ENCODE measurements around the gene GALNT2. TPM values are rescaled to one million over a fixed set of nuclear protein-coding genes. Genes with fewer than 3 reads are reported as not detected.

The GALNT2 gene
- polyA plus RNA-seq, 3 donors = 19.6 to 25.6 (median 23.4) TPM

DNA sequence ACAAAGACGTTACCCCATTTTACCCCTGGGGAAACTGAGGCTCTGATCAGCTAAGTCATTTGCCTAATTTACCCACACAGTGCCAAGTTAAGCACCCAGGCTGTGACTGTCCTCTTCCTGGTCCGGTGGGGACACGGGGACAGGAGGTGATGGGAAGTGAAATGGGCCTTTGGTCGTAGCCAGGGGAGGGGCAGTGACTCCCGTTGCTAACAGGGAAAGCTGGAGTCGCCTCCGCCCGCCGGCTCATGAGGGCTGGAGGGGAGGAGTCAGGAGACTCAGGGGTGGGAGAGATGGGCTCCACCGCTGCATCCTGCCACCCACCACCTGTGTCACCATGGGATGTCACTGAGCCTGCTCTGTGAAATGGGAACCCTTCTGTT, 219.8 kb downstream of the GALNT2 start:
- intact Hi-C loops (cut with micrococcal nuclease) = no loop called here
- Histone ChIP-seq H2AFZ (ENCODE audit: insufficient read depth, low read depth, low read length, poor library complexity, severe bottlenecking) (no peak overlapping the region), H3K36me3 (replicated peaks in 1 of 2; ENCODE audit: control insufficient read depth in 1 of 2, insufficient read depth in 2 of 2, low read length in 2 of 2) (peaks cover 0 to 9% of the 10 kb centered on the region in 2 donors), H3K9ac (ENCODE audit: insufficient read depth, low read length, poor library complexity, severe bottlenecking) (no peak overlapping the region), H3K9me3 (replicated peaks in 1 of 2; ENCODE audit: control insufficient read depth in 1 of 2, insufficient read depth in 1 of 2, low read length in 2 of 2) (no peaks in the 10 kb centered on the region), H4K20me1 (ENCODE audit: insufficient read depth, low read length) (no peaks in the 10 kb centered on the region), H3K4me2 (replicated peaks; ENCODE audit: extremely low read depth, low read length, poor library complexity, severe bottlenecking) (no peak overlapping the region), H3K27me3 (ENCODE audit: control insufficient read depth in 2 of 2, insufficient read depth in 2 of 2, low read length in 2 of 2) (peaks cover 0 to under 1% of the 10 kb centered on the region in 2 donors), H3K79me2 (ENCODE audit: insufficient read depth, low read length) (no peaks in the 10 kb centered on the region), H3K27ac (ENCODE audit: low read depth in 1 of 2, low read length in 2 of 2) (no peak overlapping the region), H3K4me3 (replicated peaks in 1 of 3; ENCODE audit: low read depth in 2 of 3, low read length in 3 of 3) (no peak overlapping the region), H3K4me1 (ENCODE audit: control insufficient read depth in 1 of 2, insufficient read depth in 2 of 2, low read length in 2 of 2) (no peaks in the 10 kb centered on the region)
- peaks cover 10 to 14% (median 12%) of the 10 kb centered on the region in 3 donors for H3K27me3 Mint-ChIP-seq (ENCODE audit: low read depth in 3 of 3)
- TF ChIP-seq, protein P1, sequence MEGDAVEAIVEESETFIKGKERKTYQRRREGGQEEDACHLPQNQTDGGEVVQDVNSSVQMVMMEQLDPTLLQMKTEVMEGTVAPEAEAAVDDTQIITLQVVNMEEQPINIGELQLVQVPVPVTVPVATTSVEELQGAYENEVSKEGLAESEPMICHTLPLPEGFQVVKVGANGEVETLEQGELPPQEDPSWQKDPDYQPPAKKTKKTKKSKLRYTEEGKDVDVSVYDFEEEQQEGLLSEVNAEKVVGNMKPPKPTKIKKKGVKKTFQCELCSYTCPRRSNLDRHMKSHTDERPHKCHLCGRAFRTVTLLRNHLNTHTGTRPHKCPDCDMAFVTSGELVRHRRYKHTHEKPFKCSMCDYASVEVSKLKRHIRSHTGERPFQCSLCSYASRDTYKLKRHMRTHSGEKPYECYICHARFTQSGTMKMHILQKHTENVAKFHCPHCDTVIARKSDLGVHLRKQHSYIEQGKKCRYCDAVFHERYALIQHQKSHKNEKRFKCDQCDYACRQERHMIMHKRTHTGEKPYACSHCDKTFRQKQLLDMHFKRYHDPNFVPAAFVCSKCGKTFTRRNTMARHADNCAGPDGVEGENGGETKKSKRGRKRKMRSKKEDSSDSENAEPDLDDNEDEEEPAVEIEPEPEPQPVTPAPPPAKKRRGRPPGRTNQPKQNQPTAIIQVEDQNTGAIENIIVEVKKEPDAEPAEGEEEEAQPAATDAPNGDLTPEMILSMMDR (IDR thresholded peaks at IDR 0.05) = no peak
- WGBS (ENCODE audit: insufficient coverage) = 97% methylated on average over 4 of the region's 10 CpGs
- no peak overlapping the region for H3K4me3 Mint-ChIP-seq
- H3K27ac Mint-ChIP-seq = no peak overlapping the region
- no peak for DNase-seq
- H3K36me3 Mint-ChIP-seq = peaks cover 6 to 13% of the 10 kb centered on the region in 2 donors
- peaks cover 2% of the 10 kb centered on the region for H3K4me1 Mint-ChIP-seq
- H3K9me3 Mint-ChIP-seq = peaks cover 0 to 2% (median 0%) of the 10 kb centered on the region in 7 donors

DNA sequence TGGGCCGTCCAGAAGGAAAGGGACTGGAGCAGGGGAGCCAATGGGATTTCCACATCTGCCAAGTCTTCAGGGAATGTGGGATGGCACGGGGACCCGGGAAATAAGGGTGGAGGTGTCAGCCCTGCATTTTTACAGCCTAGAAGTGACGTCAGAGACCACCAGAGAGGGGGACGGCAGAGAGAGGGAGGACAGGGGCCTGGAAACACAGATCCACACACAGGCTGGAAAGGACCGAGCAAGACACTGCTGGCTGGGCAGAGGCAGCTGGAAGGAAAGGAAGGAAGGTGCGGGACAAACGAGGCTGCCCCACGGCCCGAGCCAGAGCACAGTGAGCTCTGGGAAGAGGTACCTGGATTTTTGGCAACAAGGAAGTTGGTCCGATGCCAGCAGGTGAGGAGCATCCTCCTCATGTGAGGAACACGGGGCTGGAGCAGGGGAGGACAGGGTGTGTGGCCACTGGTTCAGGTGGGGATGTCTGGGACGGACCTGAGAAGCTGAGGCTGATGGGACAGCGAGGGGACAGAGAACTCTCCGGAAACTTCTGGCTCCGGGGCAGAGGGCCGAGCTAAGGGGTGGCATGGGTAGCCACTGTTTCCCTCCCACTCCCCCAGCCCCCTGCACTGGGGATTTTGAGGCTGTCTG, 220.8 kb downstream of the GALNT2 start:
- 93% methylated on average over 13 of the region's 17 CpGs for WGBS (ENCODE audit: insufficient coverage)
- H3K27ac Mint-ChIP-seq = no peak overlapping the region

More for the DNA sequence above, 220.8 kb downstream of the GALNT2 start:
- Mint-ChIP-seq H3K27me3 (ENCODE audit: low read depth in 3 of 3) (peaks cover 18 to 22% (median 21%) of the 10 kb centered on the region in 3 donors), H3K9me3 (peaks cover 0 to 2% (median 0%) of the 10 kb centered on the region in 7 donors), H3K4me3 (no peak overlapping the region), H3K36me3 (peaks cover 4 to 7% of the 10 kb centered on the region in 2 donors), H3K4me1 (peaks cover 4% of the 10 kb centered on the region)
- Histone ChIP-seq H3K4me1 (ENCODE audit: control insufficient read depth in 1 of 2, insufficient read depth in 2 of 2, low read length in 2 of 2) (no peaks in the 10 kb centered on the region), H3K36me3 (replicated peaks in 1 of 2; ENCODE audit: control insufficient read depth in 1 of 2, insufficient read depth in 2 of 2, low read length in 2 of 2) (peaks cover 0 to under 1% of the 10 kb centered on the region in 2 donors), H2AFZ (ENCODE audit: insufficient read depth, low read depth, low read length, poor library complexity, severe bottlenecking) (no peak overlapping the region), H3K79me2 (ENCODE audit: insufficient read depth, low read length) (no peaks in the 10 kb centered on the region), H3K9ac (ENCODE audit: insufficient read depth, low read length, poor library complexity, severe bottlenecking) (no peak overlapping the region), H3K4me3 (replicated peaks in 1 of 3; ENCODE audit: low read depth in 2 of 3, low read length in 3 of 3) (no peak overlapping the region), H4K20me1 (ENCODE audit: insufficient read depth, low read length) (no peaks in the 10 kb centered on the region), H3K4me2 (replicated peaks; ENCODE audit: extremely low read depth, low read length, poor library complexity, severe bottlenecking) (no peak overlapping the region), H3K27me3 (ENCODE audit: control insufficient read depth in 2 of 2, insufficient read depth in 2 of 2, low read length in 2 of 2) (peaks cover 0 to 6% of the 10 kb centered on the region in 2 donors), H3K27ac (ENCODE audit: low read depth in 1 of 2, low read length in 2 of 2) (no peak overlapping the region), H3K9me3 (replicated peaks in 1 of 2; ENCODE audit: control insufficient read depth in 1 of 2, insufficient read depth in 1 of 2, low read length in 2 of 2) (no peaks in the 10 kb centered on the region)
- TF ChIP-seq, protein P1 (IDR thresholded peaks at IDR 0.05) = no peak
- intact Hi-C loops (cut with micrococcal nuclease) = no loop called here
- DNase-seq = no peak

Data from CD14-positive monocyte (primary cell).